HG03571 (cell line): ENCODE results near the gene TCTA.

ENCODE experiments used
- ATAC-seq: cut with Tn5 transposase; IDR thresholded peaks from one replicate; pipeline ENCODE4 v1.9.1; 2021; ENCODE audit not compliant: unreplicated experiment

TCTA gene

DNA sequence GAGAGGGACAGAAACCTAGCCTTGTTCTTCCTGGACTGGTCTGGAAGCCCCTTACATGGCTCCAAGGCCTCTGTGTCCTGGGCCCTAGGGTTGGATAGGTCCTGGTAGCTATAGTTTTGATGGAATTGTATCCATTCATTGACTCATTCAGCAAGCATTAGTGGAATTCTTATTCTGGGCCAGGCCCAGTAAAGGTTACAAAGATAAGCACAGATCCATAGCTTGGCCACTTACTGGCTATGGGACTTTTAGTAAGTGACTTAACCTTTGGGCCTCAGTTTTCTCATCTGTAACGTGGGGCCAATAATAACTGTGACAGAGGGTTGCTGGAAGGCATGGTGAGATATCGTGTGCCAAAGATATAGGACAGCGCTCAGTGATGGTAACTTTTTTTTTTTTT lies 44.2 kb downstream of the TCTA start:
- ATAC-seq = no peak

DNA sequence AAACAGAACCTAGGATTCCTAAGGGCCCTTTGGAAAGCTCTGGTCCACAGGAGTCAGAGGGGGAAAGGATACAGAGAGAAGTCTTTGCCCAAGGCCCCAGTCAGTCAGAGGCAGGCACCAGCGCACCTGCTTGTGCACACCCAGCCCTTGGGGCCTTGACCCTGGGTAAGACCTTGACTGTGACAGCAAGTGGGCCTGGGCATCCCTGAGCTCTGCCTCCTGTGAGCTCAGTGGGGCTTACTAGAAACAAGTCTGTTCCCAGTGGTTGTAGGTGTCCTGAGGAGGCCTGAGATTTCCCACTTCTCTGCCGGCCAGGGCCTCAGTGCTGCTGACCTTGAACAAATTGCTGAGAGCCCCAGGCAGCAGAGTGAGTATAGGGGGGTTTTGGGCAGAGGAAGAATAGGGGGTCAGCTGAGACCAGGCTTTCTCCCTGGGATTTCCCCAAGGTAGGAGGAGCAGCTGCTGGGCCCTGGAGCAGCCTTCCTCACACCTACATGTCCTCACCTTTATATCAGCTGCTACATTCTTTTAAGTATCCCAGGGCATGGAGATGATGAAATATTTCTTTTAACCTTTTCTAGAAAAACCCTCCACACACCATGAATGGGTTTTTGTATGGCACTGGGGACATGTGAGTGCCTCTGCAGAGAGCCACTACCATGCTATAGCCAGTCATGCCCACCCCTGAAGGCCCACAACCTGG lies 48.1 kb downstream of the TCTA start:
- no peak for ATAC-seq

DNA sequence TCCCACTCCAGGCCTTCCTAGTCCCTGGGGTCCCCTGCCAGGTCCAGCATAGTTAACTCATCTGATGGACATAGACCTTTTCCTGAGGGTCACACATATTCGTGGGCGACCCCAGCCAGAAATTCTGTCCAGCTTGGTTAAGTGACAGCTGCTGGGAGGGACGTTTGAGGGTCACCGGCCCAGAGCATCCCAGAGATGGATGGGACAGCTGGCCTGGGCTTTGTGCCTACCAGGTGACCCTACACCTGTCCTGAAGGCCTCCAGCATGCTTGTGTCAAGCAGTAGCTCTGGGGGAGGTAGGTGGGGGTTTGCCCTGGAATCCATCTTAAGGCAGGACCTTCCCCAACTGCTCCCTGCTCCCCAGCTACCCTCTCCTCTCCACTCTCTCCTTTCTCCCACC lies 48.7 kb downstream of the TCTA start:
- ATAC-seq = no peak

DNA sequence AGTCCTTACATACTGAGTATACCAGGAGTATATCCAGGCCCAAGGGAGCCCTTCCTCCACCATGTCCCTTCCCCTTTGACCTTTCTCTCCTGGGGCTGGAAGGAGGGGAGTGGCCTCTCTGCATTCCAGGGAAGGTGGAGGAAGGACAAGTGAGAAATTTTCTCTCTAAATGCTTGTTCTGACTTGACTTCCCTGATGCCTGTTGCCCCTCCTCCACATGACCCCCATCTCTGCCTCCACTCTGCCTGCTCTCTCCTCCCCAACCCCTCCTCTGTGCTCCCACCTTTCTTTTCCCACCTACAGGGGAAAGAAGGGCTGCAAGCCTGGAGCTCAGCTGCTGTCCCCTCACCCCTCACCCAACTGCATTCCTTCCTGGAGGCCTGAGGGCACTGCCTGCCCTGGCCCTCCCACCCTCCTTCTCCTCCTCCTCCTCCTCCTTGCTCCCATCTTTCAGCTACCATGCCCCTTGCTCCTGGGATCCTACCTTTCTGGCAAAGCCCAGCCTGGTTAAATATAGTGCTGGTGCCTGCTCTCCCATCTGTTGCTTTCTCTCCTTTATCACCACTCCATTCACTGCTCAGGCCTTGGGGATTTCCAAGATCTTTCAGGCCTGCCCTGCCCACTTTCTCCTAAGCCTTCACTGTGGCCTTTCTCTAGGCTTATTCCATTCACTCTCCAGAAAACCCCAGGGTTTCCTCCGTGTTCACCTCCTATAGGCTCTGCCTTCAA lies 49.4 kb downstream of the TCTA start:
- no peak for ATAC-seq

DNA sequence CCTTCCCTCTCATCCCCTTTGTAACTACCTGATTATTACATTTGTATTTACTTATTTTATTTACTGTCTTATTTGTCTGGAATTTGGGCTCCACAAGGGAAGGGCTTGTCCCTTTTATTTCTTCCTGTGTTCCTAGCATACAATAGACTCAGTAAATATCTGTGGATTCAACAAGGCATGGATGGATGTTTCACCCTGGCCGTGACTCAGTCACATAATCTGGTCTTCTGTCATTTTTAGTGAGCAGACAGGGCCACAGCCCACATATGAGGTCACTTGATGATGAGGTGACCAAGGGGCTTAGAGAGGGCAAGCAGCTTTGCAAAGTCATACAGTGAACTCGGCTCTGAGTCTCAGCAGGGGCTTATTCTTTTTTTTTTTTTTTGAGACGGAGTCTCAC lies 50.0 kb downstream of the TCTA start:
- no peak for ATAC-seq

DNA sequence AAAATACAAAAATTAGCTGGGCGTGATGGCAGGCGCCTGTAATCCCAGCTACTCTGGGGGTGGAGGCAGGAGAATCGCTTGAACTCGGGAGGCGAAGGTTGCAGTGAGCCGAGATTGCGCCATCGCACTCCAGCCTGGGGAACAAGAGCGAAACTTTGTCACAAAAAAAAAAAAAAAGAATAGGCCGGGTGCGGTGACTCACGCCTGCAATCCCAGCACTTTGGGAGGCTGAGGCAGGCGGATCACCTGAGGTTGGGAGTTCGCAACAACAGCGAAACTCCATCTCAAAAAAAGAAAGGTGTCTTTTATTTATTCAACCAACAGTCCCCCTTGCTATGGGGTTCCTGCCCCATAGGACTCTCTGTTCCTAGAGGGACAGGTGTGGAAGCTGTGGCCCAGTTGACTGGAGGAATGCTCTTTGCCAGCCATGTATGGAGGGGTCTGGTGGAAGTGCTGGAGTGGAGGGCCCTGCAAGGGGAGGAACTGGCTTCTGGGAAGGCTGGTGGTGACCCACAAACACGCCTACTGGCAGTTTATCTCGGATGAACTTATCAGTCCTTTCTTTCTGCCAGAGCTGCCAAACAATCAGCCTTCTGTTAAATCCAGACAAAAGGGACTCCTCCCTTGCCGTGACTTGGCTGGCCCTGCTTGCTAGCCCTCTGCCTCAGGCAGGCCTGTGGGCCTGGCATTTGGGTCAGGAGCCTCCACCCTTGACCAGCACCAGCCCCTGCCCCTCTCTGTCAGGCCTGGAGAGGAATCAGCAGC lies 53.2 kb downstream of the TCTA start:
- no peak for ATAC-seq
